Epithelial cell of esophagus (primary cell): ENCODE data around the gene UBE3A.

ENCODE experiments used
- DNase-seq: peaks from one replicate; pipeline ENCODE4 v3.0.0; 2010; ENCODE audit warnings: low read depth
- H3K4me3 ChIP-seq: 2 replicates; pipeline ENCODE4 v1.5.1; 2011; ENCODE audit warnings: mild to moderate bottlenecking, low read length, control low read depth
- TF ChIP-seq, protein P1 (sequence below): IDR thresholded peaks from 2 replicates; pipeline ENCODE4 v1.5.1; 2011; ENCODE audit warnings: low read depth, mild to moderate bottlenecking, low read length, control low read depth, inconsistent platforms; ENCODE audit not compliant: insufficient read depth; ENCODE audit errors: missing control alignments

UBE3A gene

DNA sequence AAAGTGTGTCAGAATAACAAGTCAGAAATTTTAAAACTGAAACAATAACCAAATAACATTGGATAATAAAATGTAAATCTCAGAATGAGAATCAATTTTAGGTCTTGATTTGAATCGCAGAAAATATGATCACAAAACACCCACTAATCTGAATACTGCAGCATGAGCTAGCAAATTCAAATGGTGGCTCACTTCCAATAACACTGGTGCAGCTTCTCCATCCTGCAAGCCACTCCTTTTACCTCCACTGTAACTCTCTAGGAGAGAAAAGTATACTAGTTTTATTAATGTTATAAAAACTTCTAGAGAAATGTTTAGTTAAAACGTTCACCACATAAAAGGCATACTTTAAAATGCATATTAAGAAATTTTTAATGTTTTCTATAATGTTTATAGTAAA is 30.4 kb downstream of the UBE3A start:
- TF ChIP-seq, protein P1, sequence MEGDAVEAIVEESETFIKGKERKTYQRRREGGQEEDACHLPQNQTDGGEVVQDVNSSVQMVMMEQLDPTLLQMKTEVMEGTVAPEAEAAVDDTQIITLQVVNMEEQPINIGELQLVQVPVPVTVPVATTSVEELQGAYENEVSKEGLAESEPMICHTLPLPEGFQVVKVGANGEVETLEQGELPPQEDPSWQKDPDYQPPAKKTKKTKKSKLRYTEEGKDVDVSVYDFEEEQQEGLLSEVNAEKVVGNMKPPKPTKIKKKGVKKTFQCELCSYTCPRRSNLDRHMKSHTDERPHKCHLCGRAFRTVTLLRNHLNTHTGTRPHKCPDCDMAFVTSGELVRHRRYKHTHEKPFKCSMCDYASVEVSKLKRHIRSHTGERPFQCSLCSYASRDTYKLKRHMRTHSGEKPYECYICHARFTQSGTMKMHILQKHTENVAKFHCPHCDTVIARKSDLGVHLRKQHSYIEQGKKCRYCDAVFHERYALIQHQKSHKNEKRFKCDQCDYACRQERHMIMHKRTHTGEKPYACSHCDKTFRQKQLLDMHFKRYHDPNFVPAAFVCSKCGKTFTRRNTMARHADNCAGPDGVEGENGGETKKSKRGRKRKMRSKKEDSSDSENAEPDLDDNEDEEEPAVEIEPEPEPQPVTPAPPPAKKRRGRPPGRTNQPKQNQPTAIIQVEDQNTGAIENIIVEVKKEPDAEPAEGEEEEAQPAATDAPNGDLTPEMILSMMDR: no peak
- DNase-seq: no peak
- no peak overlapping the region for H3K4me3 ChIP-seq

- TF ChIP-seq, protein P1: no peak
- no peak overlapping the region for H3K4me3 ChIP-seq
- no peak for DNase-seq
These were observed 30.9 kb downstream of the UBE3A start for GRCh38 chr15:25407950-25408349.

DNA sequence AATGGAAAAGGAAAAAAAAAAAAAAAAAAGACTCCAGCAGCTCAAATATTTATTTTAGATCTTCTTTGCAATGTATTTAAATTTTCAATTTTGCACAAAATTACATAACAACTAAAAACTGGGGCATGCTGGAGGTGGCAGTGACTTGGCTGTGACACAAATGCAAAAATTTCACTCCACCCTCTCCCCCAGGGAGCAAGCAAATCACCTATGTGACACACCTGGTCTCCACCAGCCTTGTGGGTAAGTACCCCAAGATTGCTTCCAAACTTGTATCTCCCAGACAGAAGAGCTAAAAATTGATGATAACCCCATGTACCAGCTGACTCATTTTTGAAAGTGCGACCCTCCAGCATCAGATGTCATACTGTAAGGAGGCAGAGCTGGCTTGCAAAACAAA is 32.0 kb downstream of the UBE3A start:
- no peak for DNase-seq
- TF ChIP-seq, protein P1: no peak
- no peak overlapping the region for H3K4me3 ChIP-seq

DNA sequence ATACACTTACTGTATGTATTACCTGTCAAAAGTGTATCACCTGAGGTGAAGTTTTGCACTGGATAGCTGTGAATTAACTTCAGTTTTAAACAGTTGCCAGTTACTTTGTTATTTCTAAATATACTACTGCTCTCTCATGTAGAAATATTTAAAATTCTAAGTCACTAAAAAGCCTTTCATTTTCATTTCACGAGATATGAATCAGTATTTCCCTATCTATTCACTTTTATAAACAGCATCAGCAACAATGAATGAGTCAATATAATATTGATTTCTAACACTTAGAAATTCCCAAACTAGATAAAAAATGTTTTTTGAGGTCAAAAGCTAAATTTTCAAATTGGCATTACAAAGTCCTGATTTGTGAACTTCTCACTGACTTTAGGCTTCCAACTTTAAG is 32.6 kb downstream of the UBE3A start:
- no peak for DNase-seq
- TF ChIP-seq, protein P1: no peak
- H3K4me3 ChIP-seq: no peak overlapping the region

DNA sequence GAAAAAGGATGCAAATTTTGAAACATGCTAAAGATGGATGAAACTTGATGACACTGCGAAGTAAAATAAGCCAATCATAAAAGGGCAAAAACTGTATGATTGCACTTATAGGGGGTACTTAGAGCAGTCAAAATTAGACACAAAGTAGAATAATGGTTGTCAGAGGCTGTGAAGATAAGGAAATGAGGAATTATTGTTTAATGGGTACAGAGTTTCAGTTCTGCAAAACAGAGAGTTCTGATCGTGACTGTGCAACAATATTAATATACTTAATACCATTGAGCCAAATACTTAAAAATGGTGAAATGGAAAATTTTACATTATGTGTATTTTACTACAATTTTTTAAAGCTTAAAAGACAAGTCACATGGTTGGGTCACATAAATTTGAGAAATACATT is 35.1 kb downstream of the UBE3A start:
- no peak for DNase-seq
- TF ChIP-seq, protein P1: no peak

GRCh38 chr15:25402342-25402741 is 36.5 kb downstream of the UBE3A start:
- TF ChIP-seq, protein P1: no peak
- DNase-seq: no peak
- no peak overlapping the region for H3K4me3 ChIP-seq

More for the DNA sequence above, 35.1 kb downstream of the UBE3A start:
- H3K4me3 ChIP-seq: no peak overlapping the region

DNA sequence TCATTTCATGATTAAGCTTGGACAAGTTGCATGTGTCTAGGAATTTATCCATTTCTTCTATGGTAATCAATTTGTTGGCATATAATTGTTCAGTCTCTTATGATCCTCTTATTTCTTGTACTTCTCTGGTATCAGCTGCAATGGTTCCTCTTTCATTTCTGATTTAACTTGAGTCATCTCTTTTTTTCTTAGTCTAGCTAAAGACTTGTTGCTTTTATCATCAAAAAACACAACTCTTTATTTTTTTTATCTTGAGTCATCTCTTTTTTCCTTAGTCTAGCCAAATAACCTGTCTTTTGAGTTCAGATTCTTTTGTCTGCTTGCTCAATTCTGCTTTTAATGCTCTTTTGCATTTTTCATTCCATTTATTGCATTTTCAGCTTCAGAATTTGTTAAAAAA is 37.3 kb downstream of the UBE3A start:
- DNase-seq: no peak
- TF ChIP-seq, protein P1: no peak
- H3K4me3 ChIP-seq: no peak overlapping the region
